Gastroesophageal sphincter (tissue), 4 donors: ENCODE measurements around the gene A2M. TPM values are rescaled to one million over a fixed set of nuclear protein-coding genes. Genes with fewer than 3 reads are reported as not detected.

ENCODE experiments used
- ATAC-seq: fragments of 150-250 bp; one replicate; pipeline ENCODE4 v1.9.1; 2016; ENCODE audit warnings: mild to moderate bottlenecking, moderate library complexity
- H3K27ac ChIP-seq, 4 donors: fragments of 200-600 bp; sonication (generic) in 3 of 4; 1 replicate in 3 of 4; 2 replicates in 1 of 4; pipeline ENCODE4 v1.5.1; 2016 to 2019
- H3K27me3 ChIP-seq: fragments of 200-600 bp; sonication (generic); one replicate; pipeline ENCODE4 v1.5.1; 2019
- H3K36me3 ChIP-seq, 2 donors: fragments of 200-600 bp; sonication (generic); one replicate each; pipeline ENCODE4 v1.5.1; 2019; ENCODE audit warnings: control low read depth in 1 of 2
- H3K4me1 ChIP-seq, 3 donors: fragments of 200-600 bp; sonication (generic); 1 replicate in 2 of 3; 2 replicates in 1 of 3; pipeline ENCODE4 v1.5.1; 2016 to 2019; ENCODE audit warnings: control low read depth in 2 of 3
- H3K4me3 ChIP-seq, 2 donors: fragments of 200-600 bp; sonication (generic); one replicate each; pipeline ENCODE4 v1.5.1; 2019; ENCODE audit warnings: mild to moderate bottlenecking in 1 of 2, moderate library complexity in 1 of 2
- H3K9me3 ChIP-seq, 3 donors: fragments of 200-600 bp; sonication (generic); one replicate each; pipeline ENCODE4 v1.5.1; 2017 to 2019; ENCODE audit warnings: control low read depth in 2 of 3
- CTCF ChIP-seq, 4 experiments: fragments of 200-600 bp in 2 of 4; fragments of 450-650 bp in 2 of 4; sonication (generic) in 1 of 4; IDR thresholded peaks; one replicate each; pipeline ENCODE4 v1.5.1; 2017 to 2019; ENCODE audit warnings: antibody characterized with exemption in 4 of 4, mild to moderate bottlenecking in 2 of 4, moderate library complexity in 2 of 4
- EP300 ChIP-seq: sonication (generic); formaldehyde crosslinking; IDR thresholded peaks from one replicate; pipeline ENCODE4 v1.6.1; 2017; ENCODE audit warnings: antibody characterized with exemption, mild to moderate bottlenecking
- POLR2A ChIP-seq, 2 donors: fragments of 450-650 bp; IDR thresholded peaks; one replicate each; pipeline ENCODE4 v1.6.1; 2017; ENCODE audit warnings: antibody characterized with exemption in 2 of 2, mild to moderate bottlenecking in 2 of 2, moderate library complexity in 1 of 2
- POLR2AphosphoS5 ChIP-seq: sonication (generic); formaldehyde crosslinking; IDR thresholded peaks from one replicate; pipeline ENCODE4 v1.6.1; 2017; ENCODE audit warnings: antibody characterized with exemption
- WGBS, 2 donors: methylation state at CpG; one replicate each; pipeline ENCODE4 v1.1.5; 2018; ENCODE audit warnings: low coverage in 1 of 2; 5-methylcytosine and 5-hydroxymethylcytosine counted together
- total RNA-seq, 4 donors: library from RNA; depleted of rRNA; stranded (reverse); fragments of >200 nt; gene quantifications; one replicate each; pipeline ENCODE4 v1.1.0, GENCODE V29; 2016

Gene A2M
- total RNA-seq, 4 donors from 2014 or later: 268 to 632 (median 588) TPM

DNA sequence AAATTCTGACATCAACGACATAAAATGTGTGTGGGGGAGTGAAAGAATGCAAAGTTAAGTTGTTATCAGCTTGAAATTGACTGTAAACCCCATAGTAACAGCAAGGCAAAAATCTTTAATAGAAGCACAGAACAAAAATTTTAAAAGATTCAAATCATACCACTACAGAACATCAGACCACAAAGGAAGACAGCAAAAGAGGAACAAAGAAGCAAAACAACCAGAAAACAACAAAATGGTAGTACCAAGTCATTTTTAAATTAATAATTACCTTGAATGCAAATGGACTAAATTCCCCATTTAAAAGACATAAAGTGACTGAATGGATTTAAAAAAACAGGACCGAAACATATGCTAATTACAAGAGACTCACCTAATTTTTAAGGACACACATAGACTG, 31.3 kb downstream of the A2M start:
- Histone ChIP-seq H3K27ac (no peak overlapping the region), H3K27me3 (no peaks in the 10 kb centered on the region), H3K4me1 (no peaks in the 10 kb centered on the region), H3K4me3 (no peak overlapping the region), H3K36me3 (peaks cover 8 to 95% of the 10 kb centered on the region in 2 donors), H3K9me3 (peaks cover 0 to 12% (median 0%) of the 10 kb centered on the region in 3 donors)
- TF ChIP-seq POLR2A (IDR thresholded peaks at IDR 0.05) (no peak), CTCF (IDR thresholded peaks at IDR 0.05) (no peak), EP300 (no peak), POLR2AphosphoS5 (no peak)
- WGBS, 2 donors: 50 to 64% methylated on average over 1 to 2 of the region's 2 CpGs
- ATAC-seq: no peak

DNA sequence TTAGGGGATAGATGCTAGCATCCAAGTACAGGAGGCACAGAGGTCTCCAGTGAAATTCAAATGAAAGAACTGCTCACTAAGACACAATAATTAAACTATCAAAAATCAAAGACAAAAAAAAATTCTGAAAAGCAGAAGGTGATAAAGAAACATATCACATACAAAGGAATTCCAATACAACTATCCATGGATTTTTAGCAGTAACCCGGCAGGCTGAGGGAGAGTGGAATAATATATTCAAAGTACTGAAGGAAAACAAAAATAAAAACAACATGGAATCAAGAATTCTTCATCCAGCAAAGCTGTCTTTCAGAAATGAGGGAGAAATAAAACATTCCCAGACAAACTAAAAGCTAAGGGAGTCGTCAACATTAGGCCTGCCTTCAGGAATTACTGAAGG, 31.9 kb downstream of the A2M start:
- Histone ChIP-seq H3K4me3 (no peak overlapping the region), H3K4me1 (no peaks in the 10 kb centered on the region), H3K9me3 (peaks cover 0 to 12% (median 0%) of the 10 kb centered on the region in 3 donors), H3K36me3 (peaks cover 8 to 95% of the 10 kb centered on the region in 2 donors), H3K27ac (no peak overlapping the region), H3K27me3 (no peaks in the 10 kb centered on the region)
- WGBS, 2 donors: 100% methylated on average over 1 of the region's 2 CpGs
- no peak for ATAC-seq
- TF ChIP-seq POLR2A (IDR thresholded peaks at IDR 0.05) (no peak), CTCF (IDR thresholded peaks at IDR 0.05) (no peak), POLR2AphosphoS5 (no peak), EP300 (no peak)

GRCh38 chr12:9081667-9082427, 33.9 kb downstream of the A2M start:
- WGBS, 2 donors: 80 to 92% methylated on average over 1 to 2 of the region's 3 CpGs
- H3K4me1 ChIP-seq: no peaks in the 10 kb centered on the region
- H3K36me3 ChIP-seq: peaks cover 15 to 95% of the 10 kb centered on the region in 2 donors
- peaks cover 0 to 12% (median 0%) of the 10 kb centered on the region in 3 donors for H3K9me3 ChIP-seq
- no peak for ATAC-seq
- no peak for TF ChIP-seq POLR2A (IDR thresholded peaks at IDR 0.05)
- no peak for TF ChIP-seq POLR2AphosphoS5
- no peak for TF ChIP-seq CTCF (IDR thresholded peaks at IDR 0.05)
- TF ChIP-seq EP300: no peak
- no peak overlapping the region for H3K27ac ChIP-seq
- no peaks in the 10 kb centered on the region for H3K27me3 ChIP-seq
- H3K4me3 ChIP-seq: no peak overlapping the region

DNA sequence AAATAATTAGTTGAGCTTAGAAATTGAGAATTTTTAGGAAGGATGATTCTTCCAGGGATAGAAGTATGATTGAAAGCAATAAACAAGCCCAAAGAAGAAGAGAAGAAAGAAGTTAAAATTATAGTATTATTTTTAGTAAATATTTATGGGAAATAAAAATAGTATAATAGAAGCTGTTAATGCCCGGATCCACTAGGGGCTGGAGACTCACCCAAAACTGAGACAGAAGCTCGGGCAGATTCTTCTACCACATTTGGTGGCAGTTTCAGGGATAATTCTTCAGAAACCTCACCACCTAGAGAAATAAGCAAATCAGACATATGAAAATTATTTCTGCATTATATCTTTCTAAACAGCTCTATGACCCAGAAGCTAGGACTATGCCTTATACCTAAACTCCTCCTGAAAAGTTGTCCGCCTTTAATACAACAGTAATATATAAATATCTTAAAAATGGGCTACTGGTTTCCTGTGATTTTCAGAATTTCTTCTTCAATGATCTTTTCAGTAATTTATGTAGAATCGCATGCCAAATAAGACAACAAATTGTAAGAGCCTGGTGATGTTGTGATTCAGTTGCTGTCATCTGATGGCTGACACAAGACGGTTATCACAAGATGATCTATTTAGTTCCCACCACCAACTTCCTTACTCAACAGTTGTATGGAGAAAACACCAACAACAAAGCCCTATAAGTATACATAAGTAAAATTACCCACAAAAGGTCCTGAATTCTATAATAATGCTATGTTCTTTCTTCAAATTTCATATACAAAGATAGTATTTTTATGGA, 35.6 kb downstream of the A2M start:
- H3K27ac ChIP-seq: no peak overlapping the region
- no peaks in the 10 kb centered on the region for H3K4me1 ChIP-seq
- H3K4me3 ChIP-seq: no peak overlapping the region
- TF ChIP-seq POLR2A (IDR thresholded peaks at IDR 0.05) (no peak), CTCF (IDR thresholded peaks at IDR 0.05) (no peak), POLR2AphosphoS5 (no peak), EP300 (no peak)
- H3K27me3 ChIP-seq: no peaks in the 10 kb centered on the region
- peaks cover 0 to 12% (median 0%) of the 10 kb centered on the region in 3 donors for H3K9me3 ChIP-seq
- H3K36me3 ChIP-seq: peaks cover 18 to 95% of the 10 kb centered on the region in 2 donors
- 94 to 98% methylated on average over 4 to 5 of the region's 5 CpGs for WGBS, 2 donors
- ATAC-seq: no peak
